Naive thymus-derived CD4-positive, alpha-beta T cell (primary cell): ENCODE measurements around the gene FNDC3A. TPM values are rescaled to one million over a fixed set of nuclear protein-coding genes. Genes with fewer than 3 reads are reported as not detected.
A peak's percentile ranks its signal among the peaks of the same experiment; 100 is the strongest.

Experiments used
- ATAC-seq: fragments of 150-1000 bp; cut with Tn5 transposase; 2 replicates; pipeline ENCODE4 v1.10.0; 2021; ENCODE audit warnings: mild to moderate bottlenecking, moderate library complexity
- CTCF ChIA-PET: fragments of 350-600 bp; sonication (Branson Sonifier 250); formaldehyde crosslinking; loops from one replicate; lab custom pipeline; 2021; ENCODE audit warnings: antibody characterized with exemption; lab: Charles Lee
- POLR2A ChIA-PET: fragments of 350-600 bp; sonication (Branson Sonifier 250); formaldehyde crosslinking; loops from one replicate; lab custom pipeline; 2021; ENCODE audit warnings: antibody characterized with exemption, inconsistent platforms; lab: Charles Lee
- DNase-seq, 9 donors: peaks; one replicate each; pipeline versions ENCODE4 v3.0.0 to v3.0.0-alpha.2; 2020 to 2022; ENCODE audit warnings: mixed read lengths in 1 of 9
- H3K27ac ChIP-seq: one replicate; pipeline ENCODE4 v1.7.0; 2013; ENCODE audit warnings: mild to moderate bottlenecking, low read depth, low read length, moderate library complexity
- H3K27me3 ChIP-seq, 2 donors: one replicate each; pipeline ENCODE4 v1.7.0; 2013; ENCODE audit warnings: low read length in 2 of 2, mild to moderate bottlenecking in 2 of 2, moderate library complexity in 2 of 2; ENCODE audit not compliant: control insufficient read depth in 2 of 2, insufficient read depth in 2 of 2
- H3K36me3 ChIP-seq, 3 experiments: 1 replicate in 2 of 3; 2 replicates in 1 of 3; pipeline ENCODE4 v1.7.0; 2013; ENCODE audit warnings: low read length in 3 of 3, mild to moderate bottlenecking in 3 of 3, moderate library complexity in 1 of 3; ENCODE audit not compliant: insufficient read depth in 3 of 3, control insufficient read depth in 2 of 3
- H3K4me1 ChIP-seq, 2 donors: one replicate each; pipeline ENCODE4 v1.7.0; 2013; ENCODE audit warnings: low read length in 2 of 2, mild to moderate bottlenecking in 2 of 2, moderate library complexity in 1 of 2; ENCODE audit not compliant: control insufficient read depth in 2 of 2, insufficient read depth in 2 of 2
- H3K4me3 ChIP-seq: 2 replicates; pipeline ENCODE4 v1.7.0; 2013; ENCODE audit warnings: mild to moderate bottlenecking, low read length
- H3K9me3 ChIP-seq, 3 experiments: 1 replicate in 2 of 3; 2 replicates in 1 of 3; pipeline ENCODE4 v1.7.0; 2013; ENCODE audit warnings: low read length in 3 of 3; ENCODE audit not compliant: control insufficient read depth in 2 of 3
- H3K27ac Mint-ChIP-seq, 9 donors: one replicate each; pipeline ENCODE4 v1.8.0; 2020 to 2022; ENCODE audit warnings: mixed read lengths in 9 of 9, mild to moderate bottlenecking in 8 of 9, moderate library complexity in 5 of 9, inconsistent platforms in 2 of 9
- H3K27me3 Mint-ChIP-seq, 5 donors: one replicate each; pipeline ENCODE4 v1.8.0; 2021 to 2022; ENCODE audit warnings: mixed read lengths in 5 of 5, mild to moderate bottlenecking in 1 of 5
- H3K36me3 Mint-ChIP-seq, 5 donors: one replicate each; pipeline ENCODE4 v1.8.0; 2020 to 2022; ENCODE audit warnings: mixed read lengths in 5 of 5, mild to moderate bottlenecking in 3 of 5, inconsistent platforms in 1 of 5
- H3K4me1 Mint-ChIP-seq, 7 donors: one replicate each; pipeline ENCODE4 v1.8.0; 2020 to 2022; ENCODE audit warnings: mixed read lengths in 7 of 7, mild to moderate bottlenecking in 3 of 7, inconsistent platforms in 1 of 7
- H3K4me3 Mint-ChIP-seq, 10 donors: one replicate each; pipeline ENCODE4 v1.8.0; 2020 to 2022; ENCODE audit warnings: mild to moderate bottlenecking in 10 of 10, mixed read lengths in 10 of 10, moderate library complexity in 6 of 10, inconsistent platforms in 2 of 10
- H3K9me3 Mint-ChIP-seq, 11 donors: one replicate each; pipeline ENCODE4 v1.8.0; 2020 to 2022; ENCODE audit warnings: mixed read lengths in 11 of 11, mild to moderate bottlenecking in 4 of 11, inconsistent platforms in 1 of 11, moderate library complexity in 1 of 11
- intact Hi-C, 2 donors: fragments of 100-400 bp; cut with micrococcal nuclease; formaldehyde crosslinking; loops; one replicate each; pipeline ENCODE4 v1.15.1; 2023
- polyA plus RNA-seq, 2 donors: library from polyadenylated mRNA; unstranded; fragments of 300-500 nt; fragmentation: Illumina TruSeq; gene quantifications; one replicate each; pipeline ENCODE4 v1.2.3, GENCODE V29; 2021
- total RNA-seq, 6 experiments: library from RNA in 5 of 6; stranded (reverse) in 5 of 6; gene quantifications; 1 replicate in 5 of 6; 2 replicates in 1 of 6; pipeline ENCODE4 v1.2.3 and lab custom pipeline; 2021 to 2026

Gene FNDC3A
- total and polyA plus RNA-seq, 7 experiments from 2014 or later, result 12.0 to 46.4 (median 35.4) TPM

GRCh38 chr13:49256841-49257240 lies 281.1 kb downstream of the FNDC3A start:
- ChIA-PET POLR2A (interaction anchor here (0.6 to 2.5 kb wide), 2 partner anchors 9 to 800 kb away, joined by 3 to 14 read pairs; partner anchors contain the start of gene CDADC1), CTCF (interaction anchor here (0.7 to 1.1 kb wide), 2 partner anchors 8 to 24 kb away, joined by 3 to 4 read pairs; no protein-coding TSS in a partner anchor)
- Mint-ChIP-seq H3K27ac (peak overlapping the region in 6 of 9 donors; percentile 45 to 95 (median 77)), H3K36me3 (peaks cover 13 to 43% (median 32%) of the 10 kb centered on the region in 5 donors), H3K9me3 (no peaks in the 10 kb centered on the region), H3K4me1 (peaks cover 13 to 60% (median 52%) of the 10 kb centered on the region in 7 donors), H3K4me3 (peak overlapping the region in 8 of 10 donors; percentile 8 to 95 (median 78)), H3K27me3 (no peaks in the 10 kb centered on the region)
- DNase-seq (no peak), ATAC-seq (no peak)
- no peak overlapping the region for H3K27ac ChIP-seq
- peaks cover 10 to 20% of the 10 kb centered on the region in 2 donors for H3K4me1 ChIP-seq
- no peak overlapping the region for H3K4me3 ChIP-seq
- H3K36me3 ChIP-seq, result peaks cover 0 to 24% (median 4%) of the 10 kb centered on the region in 3 experiments
- H3K9me3 ChIP-seq, result no peaks in the 10 kb centered on the region
- intact Hi-C loops, result no loop called here
- no peaks in the 10 kb centered on the region for H3K27me3 ChIP-seq

- ChIA-PET CTCF (interaction anchor here (0.5 kb wide), 2 partner anchors 38 to 681 kb away, joined by 3 to 4 read pairs; no protein-coding TSS in a partner anchor), POLR2A (interaction anchor here (0.7 to 2.5 kb wide), 4 partner anchors 10 to 283 kb away, joined by 3 to 14 read pairs (median 4); partner anchors contain the start of genes CDADC1 and FNDC3A)
- Histone ChIP-seq H3K4me3 (peak overlapping the region; percentile 54), H3K27me3 (no peaks in the 10 kb centered on the region), H3K9me3 (no peaks in the 10 kb centered on the region), H3K4me1 (peaks cover 6 to 16% of the 10 kb centered on the region in 2 donors), H3K36me3 (peaks cover 0 to 24% (median 4%) of the 10 kb centered on the region in 3 experiments), H3K27ac (peak overlapping the region; percentile 67)
- Mint-ChIP-seq H3K27ac (peak overlapping the region; percentile 77 to 97 (median 90)), H3K4me3 (peak overlapping the region; percentile 72 to 95 (median 88)), H3K9me3 (no peaks in the 10 kb centered on the region), H3K36me3 (peaks cover 13 to 43% (median 32%) of the 10 kb centered on the region in 5 donors), H3K27me3 (no peaks in the 10 kb centered on the region), H3K4me1 (peaks cover 10 to 50% (median 42%) of the 10 kb centered on the region in 7 donors)
- DNase-seq (peak in 5 of 9 donors; percentile 20 to 34 (median 30)), ATAC-seq (peak; percentile 40)
- intact Hi-C loops, result loop anchor here in 1 of 2 donors (1.0 kb wide), 1 partner anchor 11 kb away; the partner anchor contains the start of gene CDADC1
Measured at GRCh38 chr13:49258089-49258796, 282.5 kb downstream of the FNDC3A start.

Other genes with a start within 250 kb of the FNDC3A start
- gene MLNR, start 244.4 kb downstream of the FNDC3A start, total RNA-seq, result not detected
- gene MLNR, start 244.4 kb downstream of the FNDC3A start, polyA plus RNA-seq, result not detected